Frontal cortex (tissue), 4 donors: Measurements from ENCODE around the gene LTA4H. TPM values are rescaled to one million over a fixed set of nuclear protein-coding genes. Genes with fewer than 3 reads are reported as not detected.
"Not testable (repeated sequence)": the region's sequence is repeated elsewhere in the genome, so short reads cannot be mapped to it uniquely, and the experiment has no call there.

ENCODE experiments used
- DNase-seq, 2 donors: peaks; one replicate each; pipeline ENCODE4 v3.0.0; 2012; ENCODE audit warnings: low spot score in 2 of 2
- FAIRE-seq: peaks from 2 replicates; lab custom pipeline; 2012; peaks lifted over from hg19 to GRCh38; lab: Jason Lieb, UNC
- total RNA-seq: library from RNA; depleted of rRNA; stranded (reverse); fragments of >200 nt; gene quantifications from one replicate; pipeline ENCODE4 v1.2.3, GENCODE V29; 2014
- donor health status: control.
- donor health status: control.
- donor health status: control.

Gene LTA4H
- total RNA-seq, 1 donor from 2014 or later: 37.5 TPM

GRCh38 chr12:95970905-95971304 is 64.5 kb downstream of the LTA4H start:
- FAIRE-seq (no peak), DNase-seq (no peak)

- FAIRE-seq, DNase-seq: not testable (repeated sequence)
Measured at GRCh38 chr12:95969116-95969515, 66.3 kb downstream of the LTA4H start.

GRCh38 chr12:95967301-95967700 is 68.1 kb downstream of the LTA4H start:
- FAIRE-seq: no peak
- no peak for DNase-seq

DNA sequence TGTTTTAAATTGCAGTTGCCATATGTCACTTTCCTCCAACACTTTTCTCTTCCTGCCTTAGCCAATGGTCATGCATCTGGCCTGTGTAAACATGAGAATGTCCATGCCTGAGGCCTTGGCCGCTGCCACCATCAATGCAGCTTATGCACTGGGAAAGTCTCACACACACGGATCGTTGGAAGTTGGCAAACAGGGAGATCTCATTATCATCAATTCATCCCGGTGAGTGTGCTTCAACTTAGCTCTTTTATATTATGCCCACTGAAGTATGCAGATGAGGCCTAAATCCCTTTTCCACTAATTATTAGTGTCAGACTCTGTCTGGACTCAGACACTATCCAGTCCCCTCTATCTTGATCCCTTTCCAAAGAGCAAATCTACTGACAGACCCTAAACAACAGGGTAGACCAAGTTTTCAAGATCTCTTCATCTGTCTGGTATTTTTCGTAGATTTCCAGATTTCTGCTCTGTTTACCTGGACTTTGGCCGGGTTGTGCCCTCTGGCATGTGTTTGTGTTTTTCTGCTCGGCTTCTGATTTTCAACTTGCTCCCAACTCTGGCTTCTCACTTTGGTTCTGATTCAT is 69.0 kb downstream of the LTA4H start:
- no peak for DNase-seq
- FAIRE-seq: no peak

GRCh38 chr12:95963096-95963495 is 72.3 kb downstream of the LTA4H start:
- no peak for DNase-seq
- FAIRE-seq: no peak

DNA sequence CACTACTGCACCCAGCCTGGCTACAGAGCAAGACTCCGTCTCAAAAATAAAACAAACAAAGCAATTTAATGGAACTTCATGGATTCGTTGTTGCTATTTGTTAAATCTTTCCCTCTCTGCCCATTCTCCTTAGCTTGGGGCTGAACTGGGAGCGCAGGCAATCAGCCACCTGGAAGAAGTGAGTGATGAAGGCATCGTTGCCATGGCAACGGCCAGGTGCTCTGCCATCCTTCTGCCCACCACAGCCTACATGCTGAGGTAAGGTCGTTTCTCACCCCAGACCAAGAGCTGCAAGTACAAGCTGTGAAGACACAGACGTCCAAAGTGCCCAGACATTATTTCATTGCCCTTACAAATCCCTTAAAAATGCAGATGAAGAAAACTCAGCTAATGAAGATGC is 73.2 kb downstream of the LTA4H start:
- FAIRE-seq (no peak), DNase-seq (no peak)

- no peak for FAIRE-seq
- no peak for DNase-seq
Measured at GRCh38 chr12:95960241-95960640, 75.1 kb downstream of the LTA4H start.

DNA sequence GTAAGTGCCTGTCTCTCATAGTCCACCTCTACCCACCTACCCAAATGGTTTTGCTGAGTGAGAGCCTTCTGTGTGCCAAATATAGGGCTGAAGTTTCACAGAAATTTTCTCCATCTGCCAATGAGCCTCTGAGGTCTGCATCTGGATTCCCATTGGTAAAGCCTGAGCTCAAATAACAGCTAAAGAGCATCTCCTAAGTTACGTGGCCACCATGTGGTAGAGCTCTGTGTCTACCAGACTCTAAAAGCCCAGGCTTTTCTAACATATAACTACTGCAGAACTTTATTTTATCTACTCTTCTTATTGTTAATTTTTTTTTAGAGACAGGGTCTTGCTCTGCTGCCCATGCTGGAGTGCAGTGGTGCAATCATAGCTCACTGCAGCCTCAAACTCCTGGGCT is 76.3 kb downstream of the LTA4H start:
- FAIRE-seq (no peak), DNase-seq (no peak)

- FAIRE-seq (no peak), DNase-seq (no peak)
Measured at GRCh38 chr12:95956557-95957145, 78.7 kb downstream of the LTA4H start.

GRCh38 chr12:95955549-95956159 is 79.7 kb downstream of the LTA4H start:
- DNase-seq (no peak), FAIRE-seq (no peak)

GRCh38 chr12:95953000-95953399 is 82.4 kb downstream of the LTA4H start:
- no peak for DNase-seq
- no peak for FAIRE-seq

DNA sequence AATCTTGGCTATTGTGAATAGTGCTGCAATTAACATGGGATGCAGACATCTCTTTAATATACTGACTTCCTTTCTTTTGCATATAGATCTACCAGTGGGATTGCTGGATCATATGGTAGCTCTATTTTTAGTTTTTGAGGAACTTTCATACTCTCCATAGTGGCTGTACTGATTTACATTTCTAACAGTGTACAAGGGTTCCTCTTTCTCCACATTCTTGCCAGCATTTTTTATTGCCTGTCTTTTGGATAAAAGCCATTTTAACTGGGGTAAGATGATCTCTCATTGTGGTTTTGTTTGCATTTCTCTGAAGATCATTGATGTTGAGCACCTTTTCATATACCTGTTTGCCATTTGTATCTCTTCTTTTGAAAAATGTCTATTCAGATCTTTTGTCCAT is 83.9 kb downstream of the LTA4H start:
- FAIRE-seq (no peak), DNase-seq (no peak)

Other genes starting within 250 kb of the LTA4H start
- gene NTN4, start 244.8 kb downstream of the LTA4H start, total RNA-seq: 60.3 TPM
- gene SNRPF, start 176.6 kb downstream of the LTA4H start, total RNA-seq: 25.7 TPM
- gene CCDC38, start 93.0 kb downstream of the LTA4H start, total RNA-seq: not detected
- 0.82 TPM for gene AMDHD1, start 92.3 kb downstream of the LTA4H start, total RNA-seq
- gene HAL, start 39.2 kb downstream of the LTA4H start, total RNA-seq: not detected
- 1.6 TPM for gene ELK3, start 158.8 kb upstream of the LTA4H start, total RNA-seq